Natural killer cell (primary cell): ENCODE data around the gene TRIM37. TPM values are rescaled to one million over a fixed set of nuclear protein-coding genes. Genes with fewer than 3 reads are reported as not detected.

Experiments used
- ATAC-seq, 3 donors: fragments of 150-1000 bp in 2 of 3; fragments of 200-7000 bp in 1 of 3; cut with Tn5 transposase; 1 replicate in 1 of 3; 2 replicates in 2 of 3; pipeline ENCODE4 v1.10.0; 2021; ENCODE audit warnings: mild to moderate bottlenecking in 2 of 3, moderate library complexity in 2 of 3
- DNase-seq, 2 donors: peaks; one replicate each; pipeline versions ENCODE4 v3.0.0 to v3.0.0-alpha.2; 2013 to 2021; ENCODE audit warnings: mixed read lengths in 1 of 2
- H3K27ac ChIP-seq: one replicate; pipeline ENCODE4 v1.5.1; 2013; ENCODE audit warnings: mild to moderate bottlenecking, low read length
- H3K27me3 ChIP-seq: one replicate; pipeline ENCODE4 v1.6.1; 2013; ENCODE audit warnings: low read length; ENCODE audit not compliant: control insufficient read depth, insufficient read depth
- H3K36me3 ChIP-seq: one replicate; pipeline ENCODE4 v1.6.1; 2013; ENCODE audit warnings: low read length; ENCODE audit not compliant: control insufficient read depth, insufficient read depth
- H3K4me1 ChIP-seq: one replicate; pipeline ENCODE4 v1.6.1; 2013; ENCODE audit warnings: low read length; ENCODE audit not compliant: control insufficient read depth, insufficient read depth
- H3K4me3 ChIP-seq: one replicate; pipeline ENCODE4 v1.5.1; 2013; ENCODE audit warnings: low read length
- H3K9me3 ChIP-seq: one replicate; pipeline ENCODE4 v1.6.1; 2013; ENCODE audit warnings: low read length; ENCODE audit not compliant: control insufficient read depth, insufficient read depth
- H3K27ac Mint-ChIP-seq, 2 donors: one replicate each; pipeline ENCODE4 v1.8.0; 2022; ENCODE audit warnings: mild to moderate bottlenecking in 2 of 2, mixed read lengths in 2 of 2, moderate library complexity in 1 of 2
- H3K27me3 Mint-ChIP-seq, 2 donors: one replicate each; pipeline ENCODE4 v1.8.0; 2022; ENCODE audit warnings: low read depth in 2 of 2, mixed read lengths in 2 of 2
- H3K36me3 Mint-ChIP-seq: one replicate; pipeline ENCODE4 v1.8.0; 2022; ENCODE audit warnings: mixed read lengths
- H3K4me1 Mint-ChIP-seq, 2 donors: one replicate each; pipeline ENCODE4 v1.8.0; 2022; ENCODE audit warnings: mixed read lengths in 2 of 2
- H3K4me3 Mint-ChIP-seq: one replicate; pipeline ENCODE4 v1.8.0; 2022; ENCODE audit warnings: mild to moderate bottlenecking, moderate library complexity, mixed read lengths
- H3K9me3 Mint-ChIP-seq, 2 donors: one replicate each; pipeline ENCODE4 v1.8.0; 2022; ENCODE audit warnings: mixed read lengths in 2 of 2
- CTCF ChIP-seq: fragments of 200-600 bp; IDR thresholded peaks from one replicate; pipeline ENCODE4 v1.8.0; 2022; ENCODE audit warnings: antibody characterized with exemption
- WGBS: methylation state at CpG from one replicate; pipeline ENCODE4 v1.1.7; 2013; ENCODE audit warnings: missing lambda C conversion rate; ENCODE audit not compliant: insufficient coverage; 5-methylcytosine and 5-hydroxymethylcytosine counted together
- intact Hi-C: fragments of 100-400 bp; cut with micrococcal nuclease; formaldehyde crosslinking; loops from one replicate; pipeline ENCODE4 v1.14.2; 2022
- total RNA-seq, 4 donors: library from RNA; stranded (reverse); fragments of 120-200 nt in 1 of 4; gene quantifications; one replicate each; pipeline versions ENCODE4 v1.2.3 to v1.2.4, GENCODE V29; 2013 to 2022

The TRIM37 gene
- total RNA-seq, 3 donors from 2014 or later (not counting 1 experiment from before 2014, with no cell fraction given): 20.4 to 26.1 (median 21.9) TPM

GRCh38 chr17:58944166-58944565 lies 162.5 kb downstream of the TRIM37 start:
- no peak overlapping the region for H3K27ac Mint-ChIP-seq
- peaks cover 3% of the 10 kb centered on the region in 2 donors for H3K9me3 Mint-ChIP-seq
- H3K36me3 Mint-ChIP-seq: peaks cover 11% of the 10 kb centered on the region
- Histone ChIP-seq H3K27ac (no peak overlapping the region), H3K27me3 (peaks cover 2% of the 10 kb centered on the region), H3K9me3 (no peaks in the 10 kb centered on the region), H3K4me1 (no peaks in the 10 kb centered on the region), H3K4me3 (no peak overlapping the region), H3K36me3 (no peaks in the 10 kb centered on the region)
- no peak for ATAC-seq
- intact Hi-C loops: no loop called here
- no peak overlapping the region for H3K4me3 Mint-ChIP-seq
- H3K4me1 Mint-ChIP-seq: no peaks in the 10 kb centered on the region
- 83% methylated on average over 2 of the region's 2 CpGs for WGBS
- peaks cover 12 to 28% of the 10 kb centered on the region in 2 donors for H3K27me3 Mint-ChIP-seq
- no peak for TF ChIP-seq CTCF
- no peak for DNase-seq

GRCh38 chr17:58936295-58936694 lies 170.4 kb downstream of the TRIM37 start:
- H3K36me3 ChIP-seq: no peaks in the 10 kb centered on the region
- ATAC-seq: no peak

GRCh38 chr17:58932956-58933355 lies 173.7 kb downstream of the TRIM37 start:
- DNase-seq (no peak), ATAC-seq (no peak)
- no peak for TF ChIP-seq CTCF
- Histone ChIP-seq H3K9me3 (no peaks in the 10 kb centered on the region), H3K36me3 (no peaks in the 10 kb centered on the region), H3K4me1 (no peaks in the 10 kb centered on the region), H3K27ac (no peak overlapping the region), H3K4me3 (no peak overlapping the region), H3K27me3 (no peaks in the 10 kb centered on the region)
- Mint-ChIP-seq H3K36me3 (no peaks in the 10 kb centered on the region), H3K4me3 (no peak overlapping the region), H3K4me1 (no peaks in the 10 kb centered on the region), H3K27me3 (peaks cover 6% of the 10 kb centered on the region in 2 donors), H3K27ac (no peak overlapping the region), H3K9me3 (no peaks in the 10 kb centered on the region)
- intact Hi-C loops: no loop called here
- WGBS: 96% methylated on average over 3 of the region's 3 CpGs

More at GRCh38 chr17:58936295-58936694, 170.4 kb downstream of the TRIM37 start:
- Mint-ChIP-seq H3K4me1 (no peaks in the 10 kb centered on the region), H3K27ac (no peak overlapping the region), H3K9me3 (no peaks in the 10 kb centered on the region), H3K27me3 (peaks cover 3 to 6% of the 10 kb centered on the region in 2 donors), H3K4me3 (no peak overlapping the region), H3K36me3 (no peaks in the 10 kb centered on the region)
- no peak for DNase-seq
- no peak for TF ChIP-seq CTCF
- Histone ChIP-seq H3K9me3 (no peaks in the 10 kb centered on the region), H3K27me3 (no peaks in the 10 kb centered on the region), H3K27ac (no peak overlapping the region), H3K4me3 (no peak overlapping the region), H3K4me1 (no peaks in the 10 kb centered on the region)
- WGBS: 40% methylated on average over 1 of the region's 3 CpGs
- intact Hi-C loops: no loop called here

Other genes starting within 250 kb of the TRIM37 start
- 10 to 100 TPM; 13.4 to 26.5 (median 17.8) TPM for gene SKA2, start 48.3 kb upstream of the TRIM37 start, total RNA-seq
- 1 to 10 TPM; 2.0 to 4.0 (median 2.9) TPM for gene PRR11, start 48.9 kb upstream of the TRIM37 start, total RNA-seq
- gene SMG8, start 103.2 kb upstream of the TRIM37 start, total RNA-seq: 10 to 100 TPM; 10.4 to 13.5 (median 13.2) TPM
- 1 to 10 TPM; 4.0 to 5.3 (median 5.1) TPM for gene GDPD1, start 113.6 kb upstream of the TRIM37 start, total RNA-seq
- gene YPEL2, start 224.8 kb upstream of the TRIM37 start, total RNA-seq: 10 to 100 TPM; 30.5 to 35.6 (median 33.5) TPM